HG03175 (cell line): ENCODE data around the gene EBF4.
"Not testable (repeated sequence)": the region's sequence is repeated elsewhere in the genome, so short reads cannot be mapped to it uniquely, and the experiment has no call there.

Source experiments
- ATAC-seq: cut with Tn5 transposase; IDR thresholded peaks from one replicate; pipeline ENCODE4 v1.9.1; 2021; ENCODE audit warnings: mild to moderate bottlenecking, moderate library complexity; ENCODE audit not compliant: unreplicated experiment

EBF4 gene

DNA sequence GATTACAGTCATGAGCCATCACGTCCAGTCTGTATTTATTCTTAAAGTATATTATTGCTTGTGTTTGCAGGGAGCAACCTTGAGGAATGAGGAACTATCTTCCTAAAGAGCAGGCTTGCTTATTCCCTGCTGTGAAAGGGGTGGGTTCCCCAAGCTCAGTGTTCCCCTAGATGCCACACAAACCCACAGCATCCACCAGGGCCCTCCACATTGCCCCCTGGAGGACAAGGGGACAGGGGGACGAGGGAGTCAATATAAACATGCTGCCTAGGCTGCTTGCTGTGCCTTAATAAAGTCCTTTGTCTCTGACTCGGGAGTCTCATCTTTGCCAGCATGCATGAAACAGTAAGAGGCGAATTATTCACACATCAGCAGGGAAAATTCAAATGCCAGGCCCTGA lies 20.6 kb upstream of the EBF4 start:
- ATAC-seq, result no peak

DNA sequence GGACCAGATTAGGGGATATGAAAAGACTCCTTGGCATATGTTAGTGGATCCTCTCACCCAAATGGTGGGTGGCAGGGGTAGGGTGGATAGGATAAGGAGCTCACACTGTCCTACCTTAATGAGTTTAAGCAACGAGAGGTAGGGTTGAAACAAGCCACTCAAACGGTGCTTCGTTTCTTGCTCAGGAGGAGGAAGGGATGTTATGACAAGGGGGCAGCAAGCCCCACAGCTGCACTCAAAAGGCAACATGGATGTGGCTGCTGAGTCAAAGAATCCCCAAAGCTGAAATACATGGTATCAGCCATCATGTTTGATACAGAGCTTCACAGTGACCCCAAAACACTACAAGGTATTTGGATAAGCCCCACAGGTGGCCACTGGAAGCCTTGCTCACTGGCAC lies 20.1 kb upstream of the EBF4 start:
- no peak for ATAC-seq

DNA sequence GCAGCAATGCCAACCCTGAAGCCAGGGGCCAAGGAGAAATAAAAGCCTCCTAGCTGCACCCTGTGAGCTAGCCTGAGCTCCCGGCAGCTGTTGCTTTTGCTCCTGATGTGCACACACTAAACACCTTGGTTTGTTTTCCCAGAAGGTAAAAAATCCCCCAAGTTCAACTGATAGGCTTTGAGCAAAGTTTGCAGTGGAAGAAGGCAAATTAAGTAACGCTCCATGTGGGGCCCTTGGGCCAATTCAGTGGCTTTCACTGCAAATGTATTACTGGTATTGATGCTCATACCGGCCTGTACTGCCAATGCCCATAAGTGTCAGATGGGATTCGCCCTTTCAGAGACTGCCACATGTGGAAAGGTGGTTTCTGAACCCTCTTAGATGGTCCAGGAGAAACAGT lies 19.1 kb upstream of the EBF4 start:
- no peak for ATAC-seq

DNA sequence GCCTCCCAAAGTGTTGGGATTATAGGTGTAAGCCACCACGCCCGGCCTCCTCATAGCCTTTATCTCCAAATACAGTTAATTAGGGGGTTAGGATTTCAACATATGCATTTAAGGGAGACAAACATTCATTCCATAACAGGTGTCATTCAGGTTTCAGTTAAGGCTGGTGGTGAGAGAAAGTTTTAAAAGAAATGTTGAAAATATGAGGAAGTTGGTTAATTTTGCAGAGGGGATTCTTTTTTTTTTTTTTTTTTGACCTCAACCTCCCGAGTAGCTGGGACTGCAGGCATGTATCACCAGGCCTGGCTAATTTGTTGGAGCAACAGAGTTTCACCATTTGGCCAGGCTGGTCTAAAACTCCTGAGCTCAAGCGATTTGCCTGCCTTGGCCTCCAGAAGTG lies 12.5 kb upstream of the EBF4 start:
- ATAC-seq, result no peak

DNA sequence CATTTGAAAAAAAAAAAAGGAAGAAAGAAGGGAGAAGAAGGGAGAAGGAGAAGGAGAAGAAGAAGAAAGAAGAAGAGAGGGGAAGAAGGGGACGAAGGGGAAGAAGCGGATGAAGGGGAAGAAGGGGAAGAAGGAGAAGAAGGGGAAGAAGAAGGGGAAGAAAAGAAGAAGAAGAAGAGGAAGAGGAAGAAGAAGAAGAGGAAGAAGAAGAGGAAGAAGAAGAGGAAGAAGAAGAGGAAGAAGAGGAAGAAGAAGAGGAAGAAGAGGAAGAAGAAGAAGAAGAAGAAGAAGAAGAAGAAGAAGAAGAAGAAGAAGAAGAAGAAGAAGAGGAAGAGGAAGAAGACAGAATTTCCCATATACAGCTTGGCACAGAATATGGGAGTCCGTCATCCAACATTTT lies 10.5 kb upstream of the EBF4 start:
- ATAC-seq, result not testable (repeated sequence)

GRCh38 chr20:2684817-2685216 lies 7.8 kb upstream of the EBF4 start:
- ATAC-seq, result not testable (repeated sequence)

DNA sequence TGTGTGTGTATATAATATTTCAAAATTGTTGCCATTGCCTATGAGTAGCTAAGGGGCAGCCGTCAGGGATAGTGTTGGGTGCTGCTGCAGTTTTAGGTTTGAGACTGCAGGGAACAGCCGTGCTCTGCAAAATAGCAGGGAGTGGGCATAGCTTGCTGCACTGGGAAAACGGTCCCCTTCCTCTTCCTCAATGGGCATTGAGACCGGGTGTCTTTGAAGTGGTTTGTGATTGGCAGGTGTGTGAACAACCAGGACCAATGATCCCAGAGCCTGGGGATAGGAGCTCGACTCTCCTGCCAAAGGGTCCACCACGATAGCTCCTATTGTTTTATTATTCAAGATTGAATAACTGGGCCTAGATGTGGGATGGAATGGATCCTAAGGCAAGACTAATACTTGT lies 5.1 kb upstream of the EBF4 start:
- no peak for ATAC-seq

GRCh38 chr20:2688041-2688591 lies 4.5 kb upstream of the EBF4 start:
- ATAC-seq, result no peak

- ATAC-seq, result no peak
These were observed 2.4 kb upstream of the EBF4 start for GRCh38 chr20:2690213-2690612.

DNA sequence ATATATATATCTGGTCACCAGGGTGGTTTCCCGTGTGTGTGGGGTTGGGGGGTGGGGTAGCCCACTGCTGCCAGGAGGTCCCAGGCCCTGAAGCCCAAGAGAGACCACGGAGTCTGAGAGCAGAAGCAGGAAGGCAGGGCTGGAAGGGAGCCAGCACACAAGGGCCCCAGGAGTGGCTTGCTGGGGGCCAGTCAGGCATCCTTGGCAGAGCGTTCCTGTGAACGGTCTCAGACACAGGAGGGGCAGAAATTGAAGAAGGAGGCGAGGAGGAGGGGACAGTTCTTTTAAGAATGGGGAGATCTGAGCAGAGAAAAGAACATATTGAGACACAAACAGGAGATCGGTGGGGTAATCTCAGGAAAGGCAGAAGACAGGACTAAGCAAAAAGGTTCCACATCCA lies 1.9 kb upstream of the EBF4 start:
- no peak for ATAC-seq

DNA sequence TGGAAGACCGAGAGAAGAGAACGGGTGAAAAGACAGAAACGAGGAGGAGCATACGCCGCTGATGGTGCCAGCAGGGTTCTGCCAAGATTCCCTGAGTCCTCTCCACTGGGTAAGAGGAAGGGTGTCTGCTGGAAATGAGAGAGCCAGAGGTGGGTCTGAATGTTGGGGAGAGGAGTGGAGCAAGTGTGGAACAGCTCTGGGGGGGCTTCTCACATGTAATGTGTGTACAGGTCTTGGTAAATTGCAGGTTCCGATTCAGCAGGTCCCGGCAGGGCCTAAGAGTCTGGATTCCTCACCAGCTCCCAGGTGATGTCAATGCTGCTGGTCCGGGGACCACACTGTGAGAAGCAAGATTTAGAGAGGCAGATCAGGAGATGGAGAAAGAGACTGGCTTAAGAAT lies 1.5 kb upstream of the EBF4 start:
- ATAC-seq, result no peak

DNA sequence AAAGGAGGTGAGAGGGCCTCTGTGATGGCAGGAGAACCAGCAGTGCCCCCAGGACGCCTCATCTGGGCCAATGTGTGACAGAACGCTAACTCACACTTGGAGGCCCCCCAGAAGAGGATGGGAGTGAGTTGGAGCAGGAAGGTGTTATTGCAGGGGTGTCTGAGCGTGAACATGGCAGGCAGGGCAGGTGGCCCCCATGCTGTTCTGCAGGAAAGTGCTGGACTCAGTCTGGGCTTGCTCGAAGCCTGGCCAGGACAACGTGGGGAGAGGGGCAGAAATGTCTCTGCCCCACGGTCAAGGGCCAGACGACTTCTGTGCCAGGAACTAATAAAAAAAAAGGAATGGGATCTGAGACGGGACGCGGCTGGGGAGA lies 931 bp upstream of the EBF4 start:
- no peak for ATAC-seq

DNA sequence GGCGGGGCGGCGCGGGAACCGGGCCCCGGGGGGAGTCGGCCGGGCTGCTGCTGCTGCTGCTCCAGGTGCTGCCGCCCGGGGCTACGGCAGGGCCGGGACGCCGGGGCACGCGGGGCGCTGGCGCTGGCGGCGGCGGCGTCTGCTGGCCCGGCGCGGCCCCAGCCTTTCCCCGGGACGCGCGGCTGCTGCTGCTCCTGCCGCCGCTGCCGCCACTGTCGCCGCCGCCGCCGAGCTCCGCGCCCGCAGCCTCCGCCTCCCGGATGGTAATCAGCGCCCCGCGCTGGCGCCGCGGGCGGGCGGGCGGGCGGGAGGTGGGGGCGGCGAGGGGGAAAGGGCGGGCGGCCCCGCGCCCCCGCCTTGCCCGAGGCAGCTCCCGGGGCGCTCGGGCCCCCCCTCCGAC lies 306 bp downstream of the EBF4 start:
- ATAC-seq, result no peak

DNA sequence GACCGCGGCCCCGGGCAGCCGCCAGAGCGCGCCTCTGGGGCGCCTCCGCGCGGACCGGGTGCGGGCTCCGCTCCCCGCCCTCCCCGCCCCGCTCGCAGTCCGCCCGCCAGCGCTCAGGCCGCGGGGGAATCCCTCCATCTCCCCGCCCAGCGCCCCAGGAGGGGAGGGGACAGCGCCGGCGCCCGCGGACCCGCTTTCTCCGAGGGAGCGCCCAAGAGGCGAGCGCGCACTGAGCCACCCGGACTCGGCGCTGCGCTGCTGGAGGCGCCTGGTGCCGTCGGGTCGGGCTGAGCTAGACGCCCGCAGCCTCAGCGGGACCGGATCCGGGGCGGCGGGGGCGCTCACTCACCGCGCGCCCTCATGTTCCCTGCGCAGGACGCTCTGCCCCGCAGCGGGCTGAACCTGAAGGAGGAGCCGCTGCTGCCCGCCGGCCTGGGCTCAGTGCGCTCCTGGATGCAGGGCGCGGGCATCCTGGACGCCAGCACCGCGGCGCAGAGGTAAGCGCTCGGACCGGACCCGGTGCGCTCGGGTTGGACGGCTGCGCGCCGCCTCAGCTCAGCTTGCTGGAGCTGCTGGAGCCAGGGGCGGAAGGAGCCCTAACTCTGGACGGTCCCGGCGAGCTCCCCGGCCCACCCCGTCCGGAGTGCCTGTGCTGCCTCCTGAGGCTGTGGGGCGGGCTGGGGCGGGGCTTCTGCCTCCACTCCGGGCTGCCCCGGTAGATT lies 867 bp downstream of the EBF4 start:
- ATAC-seq, result no peak

DNA sequence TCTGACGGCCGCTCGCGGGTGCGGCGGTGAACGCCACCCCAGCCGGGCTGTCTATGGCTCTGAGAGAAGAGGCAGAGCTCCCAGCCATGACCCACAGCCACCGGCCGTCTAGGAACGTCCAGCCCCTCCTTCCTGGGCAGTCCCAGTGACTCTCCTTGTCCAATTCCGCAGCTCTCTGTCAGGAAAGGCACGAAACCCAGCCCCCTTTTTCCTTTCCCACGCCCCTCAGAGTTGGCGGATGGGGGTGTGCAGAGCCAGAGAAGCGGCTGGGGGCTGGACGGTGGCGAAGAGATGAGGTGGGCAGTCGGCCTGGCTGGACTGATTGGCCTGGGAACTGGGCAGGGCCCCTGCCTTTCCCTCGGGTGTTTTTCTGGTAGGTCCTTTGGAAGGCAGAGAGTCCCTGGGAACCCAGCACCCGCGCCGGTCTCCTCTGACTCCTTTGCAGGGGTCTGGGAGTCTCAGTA lies 1.5 kb downstream of the EBF4 start:
- ATAC-seq, result no peak

DNA sequence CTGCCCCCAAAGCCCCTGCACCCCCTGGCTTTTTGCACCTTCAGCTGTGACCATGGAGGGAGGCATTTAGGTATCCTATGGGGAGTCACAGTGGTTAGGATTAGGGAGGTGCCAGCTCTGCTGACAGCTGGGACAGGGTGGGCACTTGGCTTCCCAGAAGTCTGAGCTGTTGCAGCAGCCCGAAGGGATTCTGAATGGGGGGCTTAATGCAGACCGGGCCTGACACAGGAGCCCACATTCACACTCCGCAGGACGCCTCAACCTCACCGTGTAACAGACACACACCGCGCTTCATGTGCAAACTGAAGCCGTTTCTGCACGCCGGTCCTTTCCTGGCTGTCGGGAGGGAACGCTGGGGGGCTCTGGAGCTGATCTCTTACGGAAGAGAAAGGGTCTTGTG lies 1.9 kb downstream of the EBF4 start:
- no peak for ATAC-seq

GRCh38 chr20:2695206-2695983 lies 2.8 kb downstream of the EBF4 start:
- ATAC-seq, result no peak

- not testable (repeated sequence) for ATAC-seq
These were observed 3.5 kb downstream of the EBF4 start for GRCh38 chr20:2695984-2696525.

DNA sequence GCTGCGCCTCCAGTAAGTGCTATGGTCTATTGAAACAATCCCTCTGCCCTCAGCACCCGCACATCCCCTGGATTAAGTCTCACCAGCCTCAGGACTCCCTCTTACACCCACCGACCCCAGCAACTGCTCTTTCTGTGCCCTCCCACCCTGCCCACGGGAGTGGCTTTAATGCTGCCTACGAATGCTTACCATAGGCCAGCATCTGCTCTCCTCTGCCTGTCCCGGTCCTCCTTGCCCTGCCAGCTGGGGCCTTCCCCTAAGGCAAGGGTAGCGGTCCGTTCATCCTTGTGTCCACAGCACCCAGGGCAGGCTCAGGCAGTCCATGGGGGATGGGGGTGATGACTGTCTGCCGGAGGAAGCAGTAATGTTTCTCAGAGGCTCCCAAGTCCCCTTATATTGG lies 4.1 kb downstream of the EBF4 start:
- no peak for ATAC-seq

DNA sequence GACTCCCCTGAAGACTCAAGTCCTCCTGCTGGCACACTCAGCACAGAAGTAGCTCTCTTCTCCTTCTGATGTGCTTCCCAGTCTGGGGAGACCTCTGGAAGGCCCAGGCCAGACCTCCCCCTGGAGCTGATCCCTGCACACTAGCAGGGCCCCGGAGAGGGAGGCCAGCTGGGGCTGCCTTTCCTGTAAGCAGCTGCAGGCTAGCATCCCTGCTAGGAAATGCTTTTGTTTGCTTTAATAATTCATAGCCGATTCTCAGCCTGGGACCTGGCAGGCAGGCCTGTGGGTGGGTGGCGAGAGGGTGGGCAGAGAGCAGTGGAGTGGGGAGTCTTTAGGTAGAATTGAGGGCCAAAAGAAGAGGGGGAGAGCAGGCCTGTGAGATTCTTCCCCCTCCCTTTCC lies 5.2 kb downstream of the EBF4 start:
- no peak for ATAC-seq

- no peak for ATAC-seq
These were observed 5.7 kb downstream of the EBF4 start for GRCh38 chr20:2698186-2698817.
